ENCODE results near the gene PLEKHM3. TPM values are rescaled to one million over a fixed set of nuclear protein-coding genes. Genes with fewer than 3 reads are reported as not detected.

The PLEKHM3 gene
- total and polyA plus RNA-seq, 2 of the 13 experiments (the other 11 are each of a cell fraction or from before 2014, with no cell fraction given) = 4.5 to 4.7 TPM

GRCh38 chr2:207830778-207831438 lies 194.4 kb downstream of the PLEKHM3 start (continued):
- TF ChIP-seq ZNF142 (CRISPR knock-in tag; IDR thresholded peaks at IDR 0.05) = no peak
- TF ChIP-seq ZNF446 (CRISPR knock-in tag; IDR thresholded peaks at IDR 0.05) = no peak
- no peak for TF ChIP-seq FIP1L1 (IDR thresholded peaks at IDR 0.05; ENCODE audit: borderline replicate concordance, insufficient read depth, low read depth, low read length)
- no peak for TF ChIP-seq RFX3 (CRISPR knock-in tag; IDR thresholded peaks at IDR 0.05)
- TF ChIP-seq ZNF552 (CRISPR knock-in tag; IDR thresholded peaks at IDR 0.05; ENCODE audit: borderline replicate concordance) = no peak
- no peak for TF ChIP-seq KLF15 (CRISPR knock-in tag; IDR thresholded peaks at IDR 0.05; ENCODE audit: borderline replicate concordance)
- no peak for TF ChIP-seq SIN3B (IDR thresholded peaks at IDR 0.05; ENCODE audit: low read length)
- TF ChIP-seq MBNL3 (CRISPR knock-in tag; conservative IDR thresholded peaks at IDR 0.05) = no peak
- TF ChIP-seq ZNF609 (CRISPR knock-in tag; IDR thresholded peaks at IDR 0.05; ENCODE audit: borderline replicate concordance) = no peak
- TF ChIP-seq SUZ12 (IDR thresholded peaks at IDR 0.05; ENCODE audit: low read depth, low read length) = no peak
- peak; percentile 44 for TF ChIP-seq ZNF18 (CRISPR knock-in tag; IDR thresholded peaks at IDR 0.05; ENCODE audit: insufficient replicate concordance)
- TF ChIP-seq SOX13 (IDR thresholded peaks at IDR 0.05) = no peak
- peak in 1 of 2 experiments; percentile 67; a peak in 2 of 4 replicates for TF ChIP-seq SOX13 (CRISPR knock-in tag; conservative IDR thresholded peaks at IDR 0.05 in 1 of 2, IDR thresholded peaks at IDR 0.05 in 1 of 2)
- no peak for TF ChIP-seq ZKSCAN8 (CRISPR knock-in tag; IDR thresholded peaks at IDR 0.05; ENCODE audit: borderline replicate concordance)
- TF ChIP-seq ZNF891 (CRISPR knock-in tag; IDR thresholded peaks at IDR 0.05) = no peak

Measured in HepG2 (cell line).